Stimulated activated CD4-positive, alpha-beta T cell treated with anti-CD3 and anti-CD28 coated beads, Interleukin-4, amount 100 ng/mL, for 1 hour (primary cell): ENCODE results near the gene MRPL23.
A peak's percentile ranks its signal among the peaks of the same experiment; 100 is the strongest.

Source experiments
- DNase-seq: peaks from one replicate; pipeline ENCODE4 v3.0.0-alpha.2; 2020

Gene MRPL23

DNA sequence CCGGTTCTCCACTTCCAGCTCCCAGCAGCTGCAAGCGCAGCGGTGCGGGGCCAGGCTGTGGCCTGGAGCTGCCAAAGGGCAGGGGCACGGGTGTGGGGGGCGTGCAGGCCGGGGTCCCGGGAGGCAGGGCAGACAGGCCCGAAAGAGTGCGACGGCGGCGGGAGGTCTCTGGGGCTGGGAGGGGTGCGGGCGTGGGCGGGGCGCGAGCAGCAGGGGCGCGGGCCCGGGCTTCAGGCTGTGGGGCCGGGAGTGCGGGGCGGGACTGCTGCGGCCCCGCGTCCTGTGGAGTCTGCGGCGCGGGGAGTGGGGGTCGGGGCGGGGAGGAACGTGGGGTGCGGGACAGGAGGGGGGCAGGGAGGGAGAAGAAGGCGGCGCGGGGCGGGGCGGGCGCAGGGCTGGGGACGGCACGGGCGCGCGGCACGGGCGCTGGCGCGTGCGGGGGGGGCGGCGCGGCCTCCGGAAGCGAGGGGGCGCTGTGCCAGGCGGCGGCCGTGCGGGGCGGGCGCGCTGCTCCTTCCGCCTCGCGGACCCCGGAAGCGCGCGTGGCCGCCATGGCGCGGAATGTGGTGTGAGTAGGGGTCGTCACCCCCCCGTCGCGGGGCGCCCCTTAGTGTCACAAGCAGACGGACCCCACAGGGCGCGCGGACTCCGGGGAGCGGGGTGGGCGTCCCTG lies at the start of gene MRPL23:
Gene MRPL23 (plus strand): TSS at position 521 of the 673 bp plus-strand sequence. CDS start 31 bp downstream, at position 552.
- DNase-seq: peak; percentile 48

DNA sequence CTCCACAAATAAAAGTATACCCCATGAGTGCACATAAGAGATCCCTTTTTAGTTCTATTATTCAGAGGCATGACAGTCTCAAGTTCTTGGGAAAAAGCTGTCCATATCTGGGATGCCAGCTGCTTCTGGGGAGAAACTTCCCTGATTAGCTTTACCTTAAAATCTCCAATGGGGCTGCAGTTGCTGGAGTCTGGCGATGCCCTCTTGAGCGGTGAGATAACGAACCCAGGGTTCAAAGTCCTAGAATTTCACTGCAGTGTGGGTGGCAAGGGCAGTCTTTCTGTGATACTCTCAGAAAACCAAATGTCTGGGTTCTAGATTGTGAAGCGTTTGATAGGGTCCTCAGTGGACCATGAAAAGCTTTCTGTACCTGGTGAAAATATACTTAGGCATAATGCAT lies 48.0 kb upstream of the MRPL23 start:
- DNase-seq: no peak

DNA sequence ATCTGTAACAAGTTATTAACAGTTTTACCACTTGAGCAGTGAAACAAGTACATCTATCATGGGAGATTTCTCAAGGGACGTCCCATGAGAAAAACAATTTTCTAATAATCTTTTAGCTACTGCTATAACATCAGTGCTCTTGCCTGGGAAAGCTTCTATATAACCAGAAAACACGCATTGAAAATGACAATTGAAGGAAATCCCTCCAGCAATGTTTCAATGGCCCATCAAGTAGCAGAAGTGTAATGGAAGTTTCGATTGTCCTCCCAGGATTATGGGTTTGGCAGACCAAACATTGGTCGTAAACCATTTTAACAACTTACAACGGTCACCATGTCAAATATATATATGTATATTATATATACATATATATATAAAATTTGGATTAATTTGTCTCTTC lies 47.4 kb upstream of the MRPL23 start:
- no peak for DNase-seq

DNA sequence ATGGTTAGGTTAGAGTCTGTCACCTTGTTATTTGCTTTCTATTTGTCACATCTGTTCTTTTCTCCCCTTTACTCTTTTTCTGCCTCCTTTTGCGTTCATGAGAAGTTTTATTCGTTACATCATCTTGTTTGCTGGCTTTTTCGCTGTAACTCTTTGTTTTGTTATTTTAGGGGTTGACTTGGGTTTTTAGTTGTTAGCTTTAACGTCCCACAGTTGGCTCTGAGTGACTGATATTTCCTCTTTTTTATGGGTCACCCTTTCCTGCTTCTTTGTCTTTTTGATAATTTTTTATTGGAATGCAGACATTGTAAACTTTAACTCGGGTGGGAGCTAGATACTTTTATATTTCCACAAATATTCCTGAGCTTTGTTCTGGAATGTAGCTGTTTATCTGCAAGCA lies 41.0 kb upstream of the MRPL23 start:
- DNase-seq: no peak

DNA sequence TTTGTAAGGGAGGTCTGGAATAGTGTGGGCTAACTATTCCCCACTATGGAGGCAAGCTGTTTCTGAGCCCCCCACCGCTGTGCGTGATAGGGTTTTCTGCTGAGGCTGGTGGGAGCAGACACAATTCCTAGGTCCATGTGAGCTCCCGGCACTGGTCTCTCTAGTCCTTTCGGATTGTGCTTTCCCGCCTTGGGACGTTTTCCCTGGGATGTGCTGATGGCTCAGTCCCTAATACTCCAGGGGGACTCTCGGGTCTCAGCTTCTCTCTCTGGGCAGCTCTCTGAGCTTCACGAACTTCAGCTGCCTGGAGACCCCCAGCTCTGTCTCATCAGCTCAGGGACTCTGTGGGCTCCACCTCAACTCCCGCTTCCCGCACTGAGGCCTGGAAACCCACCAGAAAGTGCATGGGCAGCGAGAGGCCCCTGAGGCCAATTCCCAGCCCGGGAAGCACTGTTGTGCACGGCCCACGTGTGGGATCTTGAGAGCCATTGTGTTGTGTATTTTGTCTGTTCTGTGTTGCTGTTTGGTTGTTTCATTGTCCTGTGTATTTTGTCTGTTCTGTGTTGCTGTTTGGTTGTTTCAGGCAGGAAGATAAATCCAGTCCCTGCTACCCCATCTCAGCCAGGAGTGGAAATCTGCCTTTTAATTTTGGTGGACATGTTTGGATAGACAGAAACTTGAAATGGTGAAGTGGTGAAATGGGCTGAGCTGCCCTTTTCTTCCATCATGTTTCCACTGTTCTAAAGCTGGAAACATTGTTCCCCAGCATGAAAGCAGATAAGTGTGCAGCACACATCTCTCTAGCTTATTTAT lies 40.3 kb upstream of the MRPL23 start:
- DNase-seq: no peak

DNA sequence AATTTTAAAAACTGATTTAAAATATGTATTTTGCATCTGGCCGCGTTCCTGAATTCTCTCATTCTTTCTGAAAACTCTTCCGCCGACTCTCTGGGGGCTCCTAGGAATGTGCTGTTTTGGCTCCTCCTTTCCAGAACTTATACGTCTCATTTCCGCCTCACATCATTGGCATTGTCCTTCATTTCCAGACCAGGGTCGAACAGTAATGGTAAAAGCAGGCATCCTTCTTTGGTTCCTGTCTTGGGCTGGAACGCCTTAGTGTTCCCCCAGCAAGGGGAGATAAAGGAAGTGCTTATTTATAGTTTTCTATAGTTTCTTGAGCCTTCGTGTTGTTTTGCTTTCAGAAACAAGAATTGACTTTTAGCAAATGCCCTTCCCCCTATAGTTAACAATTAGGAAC lies 38.5 kb upstream of the MRPL23 start:
- no peak for DNase-seq

DNA sequence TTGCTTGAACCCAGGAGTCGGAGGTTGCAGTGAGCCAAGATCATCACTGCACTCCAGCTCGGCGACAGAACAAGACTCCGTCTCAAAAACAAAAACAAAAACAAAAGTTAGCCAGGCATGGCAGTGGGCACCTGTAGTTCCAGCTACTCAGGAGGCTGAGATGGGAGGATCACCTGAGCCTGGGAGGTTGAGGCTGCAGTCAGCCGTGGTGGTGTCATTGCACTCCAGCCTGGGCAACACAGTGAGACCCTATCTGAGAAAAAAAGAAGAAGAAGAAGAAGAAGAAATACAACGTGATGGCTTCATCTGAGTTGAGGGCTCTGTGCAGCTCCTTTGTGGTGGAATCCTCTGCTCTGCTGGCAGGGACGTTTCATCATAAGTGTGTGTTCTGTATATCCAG lies 37.6 kb upstream of the MRPL23 start:
- DNase-seq: no peak

DNA sequence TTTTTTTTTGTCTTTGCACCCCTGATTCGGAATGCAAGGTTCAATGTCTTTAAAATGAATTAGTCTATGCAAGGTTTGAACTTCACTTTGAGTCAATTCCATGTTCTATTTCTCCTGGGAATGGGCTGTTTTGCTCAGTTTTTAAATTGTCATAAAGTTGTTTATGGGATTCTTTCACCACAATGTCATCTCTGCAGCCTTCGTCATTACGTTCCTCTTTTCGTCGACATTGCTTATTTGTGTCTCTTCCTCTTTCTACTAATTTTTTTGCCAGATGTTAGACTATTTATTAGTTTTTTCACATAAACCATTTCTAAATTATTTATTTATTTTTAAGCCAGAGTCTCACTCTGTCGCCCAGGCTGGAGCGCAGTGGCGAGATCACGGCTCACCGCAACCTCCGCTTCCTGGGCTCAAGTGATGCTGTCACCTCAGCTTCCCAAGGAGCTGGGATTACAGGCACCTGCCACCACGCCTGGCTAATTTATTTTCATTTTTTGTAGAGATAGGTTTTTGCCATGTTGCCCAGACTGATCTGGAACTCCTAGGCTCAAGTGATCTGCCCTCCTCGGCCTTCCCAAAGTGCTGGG lies 34.7 kb upstream of the MRPL23 start:
- no peak for DNase-seq

DNA sequence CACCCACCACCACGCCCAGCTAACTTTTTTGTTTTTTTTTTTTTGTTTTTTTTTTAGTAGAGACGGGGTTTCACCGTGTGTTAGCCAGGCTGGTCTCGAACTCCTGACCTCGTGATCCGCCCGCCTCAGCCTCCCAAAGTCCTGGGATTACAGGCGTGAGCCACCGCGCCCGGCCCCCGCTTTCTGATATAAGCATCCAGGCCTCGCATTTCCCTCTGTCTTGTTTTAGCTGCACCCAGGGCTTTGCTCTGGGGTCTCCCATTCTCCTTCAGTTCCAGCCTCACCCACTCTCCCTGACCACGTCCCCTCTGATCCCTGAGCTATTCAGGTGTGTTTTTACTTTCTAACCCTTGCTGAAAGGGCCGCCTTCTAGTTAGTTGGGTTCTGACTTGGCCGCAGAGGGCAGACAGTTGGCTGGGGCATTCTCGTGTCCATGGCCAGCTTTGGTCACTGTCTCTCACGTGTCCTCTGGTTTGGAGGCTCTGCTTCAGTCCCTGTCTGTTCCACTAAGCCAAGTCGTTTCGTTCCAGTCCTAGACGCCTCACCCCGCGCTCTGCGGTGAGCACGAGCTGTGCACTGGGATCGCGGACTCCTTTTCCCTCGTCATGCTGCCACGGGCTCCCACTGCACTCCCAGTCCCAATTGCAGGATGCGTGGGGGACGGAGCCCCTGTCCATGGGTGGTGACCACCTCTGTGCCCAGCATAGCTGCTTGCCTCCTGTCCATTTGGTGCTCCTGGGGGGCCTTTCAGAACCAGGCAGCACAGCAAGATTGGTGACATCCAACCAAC lies 33.7 kb upstream of the MRPL23 start:
- no peak for DNase-seq

DNA sequence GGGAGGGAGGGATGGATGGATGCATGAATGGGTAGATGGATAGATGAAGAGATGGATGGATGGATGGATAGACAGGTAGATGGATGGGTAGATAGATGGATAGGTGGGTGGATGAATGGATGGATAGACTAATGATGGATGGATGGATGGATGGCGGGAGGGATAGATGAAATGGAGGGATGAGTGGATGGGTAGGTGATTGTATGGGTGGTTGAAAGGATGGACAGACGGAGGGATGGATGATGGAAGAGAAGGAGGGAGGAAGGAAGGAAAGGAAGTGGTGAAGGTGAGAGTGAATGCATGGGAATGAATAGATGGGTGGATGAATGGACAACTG lies 31.4 kb upstream of the MRPL23 start:
- no peak for DNase-seq

DNA sequence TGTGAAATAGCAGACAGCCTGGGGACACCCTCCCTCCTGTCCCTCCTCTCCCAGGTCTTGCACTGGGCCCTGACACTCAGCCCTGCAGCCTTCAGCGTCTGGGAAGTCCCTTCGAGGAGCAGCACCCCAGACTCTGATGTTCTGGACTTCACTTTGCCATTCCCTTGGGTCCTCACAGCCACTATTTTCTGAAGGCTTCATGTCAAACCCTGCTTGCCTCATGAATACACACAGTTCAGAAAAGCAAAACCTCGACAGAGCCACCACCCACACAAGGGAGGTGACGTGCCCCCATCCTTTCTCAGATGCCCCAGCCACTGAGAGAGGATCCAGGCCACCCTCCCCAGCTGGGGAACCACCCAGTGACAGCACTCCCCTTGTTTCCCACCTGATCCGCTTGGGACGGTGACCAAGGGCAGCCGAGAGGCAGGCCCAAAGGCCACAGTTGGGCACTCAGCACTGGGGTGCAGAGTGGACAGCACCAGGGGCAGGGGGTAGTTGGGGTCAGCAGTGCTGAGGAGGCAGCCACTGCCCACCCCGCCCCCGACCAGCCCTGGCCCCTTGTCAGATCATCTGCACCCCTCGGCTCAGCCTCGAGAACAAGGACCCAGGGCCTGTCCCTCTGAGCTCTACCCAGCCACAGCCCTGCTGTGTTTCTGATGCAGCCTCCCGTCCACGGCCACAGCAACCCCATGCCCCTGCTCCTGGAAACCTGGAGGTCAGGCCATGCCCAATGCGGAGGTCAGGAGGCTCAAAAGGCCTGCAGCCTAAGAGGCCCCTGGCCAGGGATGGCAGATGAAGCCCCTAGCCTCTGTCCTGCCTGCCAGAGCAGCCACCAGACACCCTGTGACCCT lies 30.8 kb upstream of the MRPL23 start:
- DNase-seq: no peak

DNA sequence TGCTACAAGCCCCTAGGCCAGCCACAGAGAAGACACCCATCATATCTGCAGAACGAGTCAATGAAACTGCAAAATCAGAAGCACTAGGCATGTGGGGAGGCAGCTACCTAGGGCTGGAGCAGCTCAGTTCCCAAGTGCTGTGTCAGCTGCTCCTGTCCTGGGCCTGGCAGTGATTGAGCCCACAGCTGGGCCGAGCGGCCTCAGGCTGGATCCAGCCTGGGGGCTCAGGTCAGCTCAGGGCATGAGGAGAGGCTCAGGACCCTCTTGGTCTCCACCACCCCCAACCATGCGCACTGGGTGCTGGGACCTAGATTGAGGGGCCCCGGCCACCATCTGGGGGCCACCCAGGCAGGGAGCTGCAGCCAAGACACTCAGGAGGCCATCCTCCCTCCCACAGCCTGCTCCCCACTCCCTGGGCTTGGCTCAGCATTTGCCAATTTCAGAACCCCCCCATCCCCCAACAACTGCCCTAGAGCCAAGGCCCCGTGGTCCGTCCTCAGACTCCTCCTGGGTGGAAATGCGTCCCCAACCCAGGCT lies 30.1 kb upstream of the MRPL23 start:
- no peak for DNase-seq

DNA sequence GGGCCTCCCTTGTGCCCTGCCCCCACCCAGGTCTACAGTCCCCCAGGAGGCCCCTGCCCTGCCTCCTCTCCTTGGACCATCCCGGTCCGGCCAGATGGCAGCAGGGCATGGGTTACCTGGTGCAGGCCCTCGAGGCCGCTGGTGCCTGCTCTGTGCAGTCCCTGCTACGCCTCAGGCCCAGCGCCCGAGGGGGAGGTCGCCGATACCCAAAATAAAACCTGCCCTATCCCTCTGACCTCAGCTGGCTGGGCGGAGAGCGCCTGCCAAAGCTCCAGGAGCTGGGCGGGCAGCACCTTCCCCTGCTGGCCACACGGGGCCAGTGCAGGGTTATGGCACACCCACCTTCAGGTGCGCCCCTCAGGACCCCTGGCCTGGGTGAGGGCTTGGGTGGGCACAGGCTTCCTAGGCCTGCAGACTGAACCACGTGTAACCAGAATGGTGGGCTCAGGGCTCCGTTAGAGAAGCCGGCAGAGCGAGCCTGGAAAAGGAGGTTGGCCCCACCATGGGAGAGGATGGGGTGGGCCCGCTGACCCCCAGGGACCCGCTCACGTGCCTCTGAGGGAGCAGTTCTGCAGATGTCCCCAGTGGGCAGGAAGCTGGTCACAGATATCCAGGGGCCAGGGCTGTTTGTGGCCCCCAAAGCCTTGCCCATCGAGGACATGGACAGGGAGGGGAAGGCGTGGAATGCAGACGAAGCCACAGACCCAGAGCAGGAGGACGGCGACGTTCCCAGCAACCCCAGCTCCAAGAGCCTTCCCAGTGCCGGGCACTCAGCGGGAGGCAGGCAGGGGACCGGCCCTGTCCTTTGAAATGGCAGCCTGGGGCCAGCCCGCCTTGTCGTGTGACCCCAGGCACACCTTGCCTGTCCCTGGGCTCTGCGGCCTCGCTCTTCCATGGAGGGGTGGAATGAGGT lies 29.4 kb upstream of the MRPL23 start:
- no peak for DNase-seq

DNA sequence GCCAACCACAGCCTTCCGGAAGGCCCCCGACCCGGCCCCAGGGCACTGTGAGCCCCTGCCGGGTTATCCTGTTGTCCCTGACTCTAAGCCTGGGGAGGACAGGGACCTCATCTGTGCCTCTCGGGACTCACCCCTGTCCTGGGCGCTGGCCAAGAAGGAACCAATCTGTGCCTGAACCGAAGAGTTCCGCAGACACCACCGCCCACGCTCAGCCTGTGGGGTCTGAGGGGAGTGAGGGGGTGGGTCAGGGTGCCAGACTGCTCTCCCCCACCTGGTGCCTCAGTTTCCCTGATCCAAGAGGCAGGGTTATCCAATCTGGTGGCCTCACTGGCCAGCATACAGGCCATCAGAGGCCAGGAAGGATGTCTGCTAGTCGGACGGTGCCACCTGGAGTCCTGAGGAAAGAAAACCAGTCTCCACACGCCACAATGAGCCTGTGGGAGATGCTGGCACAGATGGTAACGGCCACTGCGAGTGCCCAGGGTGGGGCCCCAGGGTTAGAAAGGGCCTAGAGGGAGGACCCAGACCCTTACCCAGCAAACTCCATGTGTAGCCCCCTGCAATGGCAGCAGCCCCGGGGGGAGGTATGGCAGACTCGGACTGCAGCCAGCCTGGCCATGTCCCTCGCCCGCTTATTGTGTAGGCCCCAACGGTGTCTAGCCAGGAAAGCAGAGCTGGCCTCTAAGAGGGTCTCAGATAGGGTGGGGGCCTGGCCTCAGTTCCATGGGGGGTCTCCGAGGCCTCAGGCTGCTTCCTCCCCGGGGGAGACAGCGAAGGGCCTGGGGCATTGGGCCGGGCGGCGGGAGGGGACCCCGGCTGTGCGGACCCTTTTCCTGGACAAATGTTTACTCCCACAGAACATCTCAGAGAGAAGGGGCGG lies 28.5 kb upstream of the MRPL23 start:
- no peak for DNase-seq

DNA sequence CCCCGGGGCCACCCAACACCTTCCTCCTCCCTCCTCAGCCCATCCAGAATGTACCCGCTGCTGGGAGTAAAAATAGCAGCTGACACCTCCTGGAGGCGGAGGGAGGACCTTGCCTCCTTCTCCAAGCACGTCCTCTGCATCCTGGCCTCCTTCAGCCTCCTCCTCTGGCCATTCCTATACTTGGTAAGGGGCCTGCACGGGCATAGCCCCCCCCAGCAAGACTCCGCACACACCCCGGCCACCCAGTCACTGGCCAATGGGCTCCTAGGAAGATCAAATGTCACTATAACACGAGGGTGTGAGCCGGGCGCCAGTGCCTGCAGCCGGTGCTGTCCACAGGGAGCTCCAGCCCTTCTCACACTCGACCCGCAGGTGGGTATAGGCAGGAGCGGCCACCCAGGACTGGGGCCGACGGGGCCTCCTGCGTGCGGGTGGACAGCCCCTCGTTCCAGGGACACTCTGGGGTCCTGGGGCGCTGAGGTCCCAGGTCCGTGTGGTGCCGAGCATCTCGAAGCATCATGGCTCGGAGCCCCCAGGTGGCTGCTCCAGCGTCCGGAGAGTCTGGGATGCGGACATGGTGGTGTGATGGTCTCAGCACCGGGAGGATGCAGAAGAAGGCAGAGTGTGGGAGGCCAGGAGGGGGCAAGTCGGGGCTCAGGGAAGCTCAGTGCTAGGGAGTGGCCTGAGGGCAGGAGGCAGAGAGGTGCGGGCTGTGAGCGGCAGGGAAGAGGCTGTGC lies 27.6 kb upstream of the MRPL23 start, which contains the start of gene TNNT3:
Gene TNNT3 (plus strand): TSS at position 313 of the 737 bp plus-strand sequence. CDS start 3,172 bp downstream, outside the sequence.
- no peak for DNase-seq

DNA sequence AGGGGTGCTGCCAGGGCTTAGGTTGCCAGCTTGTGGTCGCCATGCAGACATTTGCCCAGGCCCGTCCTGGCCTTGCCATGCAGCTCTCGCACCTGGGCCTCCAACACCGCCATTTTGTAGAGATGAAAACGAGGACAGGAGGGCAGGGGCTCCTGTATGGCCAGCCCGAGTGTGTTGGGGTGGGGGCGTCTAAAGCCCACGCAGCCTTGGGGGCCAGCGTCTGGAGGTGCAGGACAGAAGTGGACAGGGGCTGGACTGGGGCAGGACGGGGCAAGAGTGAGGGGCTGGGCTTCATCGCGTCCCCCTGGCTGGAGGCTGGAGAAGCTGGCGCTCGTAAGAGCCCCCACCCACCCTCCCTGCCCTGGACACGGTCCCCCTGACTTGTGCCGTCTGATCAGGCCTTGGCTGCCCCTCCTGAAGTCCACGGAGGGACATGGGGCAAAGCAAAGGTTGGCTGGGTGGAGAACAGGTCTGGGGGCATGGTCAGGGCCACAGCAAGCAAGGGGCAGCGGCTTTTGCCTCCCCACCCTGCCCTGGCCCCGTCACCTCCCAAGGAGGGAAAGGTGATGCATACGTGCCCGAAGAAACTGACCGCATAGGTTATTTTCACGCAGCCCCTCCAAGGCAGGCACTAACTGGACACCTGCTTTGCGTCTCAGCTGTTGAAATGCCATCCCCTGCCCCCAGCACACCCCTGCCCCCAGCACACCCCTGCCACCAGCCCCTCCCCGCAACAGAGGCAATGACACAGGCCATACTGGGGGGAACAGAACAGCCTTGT lies 26.8 kb upstream of the MRPL23 start:
- DNase-seq: no peak

DNA sequence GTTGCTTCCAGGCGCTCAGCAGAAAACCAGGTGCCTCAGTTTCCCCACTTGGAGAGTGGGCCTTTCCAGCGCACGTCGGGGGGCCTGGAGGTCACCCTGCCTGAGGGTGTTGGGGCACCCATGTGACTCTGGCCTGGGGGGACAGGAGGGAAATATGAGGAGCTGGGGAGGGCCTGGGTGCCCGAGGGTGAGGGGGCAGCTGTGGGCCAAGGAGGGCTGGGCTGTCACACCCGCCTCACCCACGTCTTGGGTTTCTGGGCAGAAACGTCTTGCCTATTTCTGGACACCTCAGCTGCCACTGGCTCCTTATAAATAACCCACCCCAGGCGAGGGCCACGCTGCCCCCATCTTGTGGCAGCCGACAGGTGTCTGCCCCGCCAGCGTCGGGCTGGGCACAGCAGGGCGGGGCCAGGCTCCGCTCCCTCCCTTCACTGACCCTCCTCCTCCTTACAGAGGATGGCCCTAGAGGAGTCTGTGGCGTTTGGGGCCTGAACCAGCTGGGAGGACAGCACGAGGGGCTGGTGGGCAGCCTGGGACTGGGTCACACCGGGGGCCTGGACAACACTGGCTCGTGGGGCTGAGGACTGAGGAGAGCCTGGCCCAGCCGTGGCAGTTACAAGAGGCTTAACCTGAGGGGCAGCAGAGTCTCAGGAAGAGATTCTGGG lies 26.1 kb upstream of the MRPL23 start:
- DNase-seq: no peak
